Stomach (tissue), 9 donors: ENCODE data around the gene DNAAF1. TPM values are rescaled to one million over a fixed set of nuclear protein-coding genes. Genes with fewer than 3 reads are reported as not detected.
A peak's percentile ranks its signal among the peaks of the same experiment; 100 is the strongest.

Experiments used
- DNase-seq, 2 donors: peaks; one replicate each; pipeline versions ENCODE4 v3.0.0 to v3.0.0-alpha.2; 2013 to 2019
- H3K27ac ChIP-seq, 5 donors: fragments of 200-600 bp in 4 of 5; sonication (generic) in 4 of 5; one replicate each; pipeline ENCODE4 v1.5.1; 2013 to 2019; ENCODE audit warnings: mild to moderate bottlenecking in 1 of 5, moderate library complexity in 1 of 5
- H3K27me3 ChIP-seq, 3 donors: fragments of 200-600 bp; sonication (generic); one replicate each; pipeline ENCODE4 v1.5.1; 2017 to 2019; ENCODE audit warnings: mixed run types in 1 of 3
- H3K36me3 ChIP-seq, 4 donors: fragments of 200-600 bp; sonication (generic); 1 replicate in 3 of 4; 2 replicates in 1 of 4; pipeline ENCODE4 v1.5.1; 2016 to 2019
- H3K4me1 ChIP-seq, 4 donors: fragments of 200-600 bp; sonication (generic); one replicate each; pipeline ENCODE4 v1.5.1; 2016 to 2019
- H3K4me3 ChIP-seq, 4 donors: fragments of 200-600 bp; sonication (generic) in 3 of 4; one replicate each; pipeline ENCODE4 v1.5.1; 2016 to 2019; ENCODE audit warnings: mild to moderate bottlenecking in 1 of 4
- H3K9me3 ChIP-seq, 4 donors: fragments of 200-600 bp; sonication (generic); one replicate each; pipeline ENCODE4 v1.5.1; 2016 to 2019
- CTCF ChIP-seq, 7 experiments: fragments of 450-650 bp in 4 of 7; fragments of 200-600 bp in 3 of 7; sonication (generic) in 3 of 7; IDR thresholded peaks; one replicate each; pipeline ENCODE4 v1.5.1; 2016 to 2019; ENCODE audit warnings: antibody characterized with exemption in 7 of 7, control low read depth in 2 of 7, mild to moderate bottlenecking in 1 of 7
- EP300 ChIP-seq: sonication (generic); formaldehyde crosslinking; IDR thresholded peaks from one replicate; pipeline ENCODE4 v1.6.1; 2017; ENCODE audit warnings: antibody characterized with exemption
- POLR2A ChIP-seq, 4 donors: fragments of 450-650 bp; IDR thresholded peaks; one replicate each; pipeline ENCODE4 v1.6.1; 2016; ENCODE audit warnings: antibody characterized with exemption in 4 of 4, control low read depth in 2 of 4, mild to moderate bottlenecking in 1 of 4, moderate library complexity in 1 of 4
- POLR2AphosphoS5 ChIP-seq, 3 donors: sonication (generic); formaldehyde crosslinking; IDR thresholded peaks; one replicate each; pipeline ENCODE4 v1.6.1; 2016; ENCODE audit warnings: antibody characterized with exemption in 3 of 3
- WGBS, 5 donors: extraction: QIAGEN DNeasy Blood & Tissue Kit in 3 of 5; methylation state at CpG; one replicate each; pipeline versions ENCODE4 v1.1.5 to v1.1.7; 2013 to 2018; 5-methylcytosine and 5-hydroxymethylcytosine counted together
- intact Hi-C: fragments of 100-400 bp; cut with DNase I; formaldehyde crosslinking; loops from one replicate; pipeline ENCODE4 v1.15.1; 2023; ENCODE audit warnings: low total_unique reads
- polyA plus RNA-seq, 3 donors: library from polyadenylated mRNA; stranded (reverse); fragments of 200-250 nt; gene quantifications; one replicate each; pipeline ENCODE4 v1.2.3, GENCODE V29; 2013
- total RNA-seq, 5 donors: library from RNA; depleted of rRNA; stranded (reverse); fragments of >200 nt; gene quantifications; one replicate each; pipeline versions ENCODE4 v1.1.0 to v1.2.3, GENCODE V29; 2014 to 2016
- donor health status: healthy with polysubstance abuse.
- donor health status: Bipolar disorder and iron deficiency.
- donor health status: healthy.

DNAAF1 gene
- total and polyA plus RNA-seq, 8 donors, result 0.37 to 11.4 (median 1.4) TPM; not detected in 3

GRCh38 chr16:84180519-84181140 is 35.5 kb downstream of the DNAAF1 start:
- Histone ChIP-seq H3K36me3 (peaks cover 51 to 73% (median 70%) of the 10 kb centered on the region in 4 donors), H3K27ac (no peak overlapping the region), H3K4me3 (no peak overlapping the region), H3K4me1 (peaks cover 35 to 54% (median 42%) of the 10 kb centered on the region in 4 donors), H3K9me3 (no peaks in the 10 kb centered on the region), H3K27me3 (no peaks in the 10 kb centered on the region)
- 70 to 87% (median 79%) methylated on average over 19 to 21 of the region's 21 CpGs for WGBS, 5 donors
- TF ChIP-seq EP300 (no peak), POLR2AphosphoS5 (IDR thresholded peaks at IDR 0.05) (no peak), POLR2A (IDR thresholded peaks at IDR 0.05) (no peak), CTCF (IDR thresholded peaks at IDR 0.05) (no peak)
- intact Hi-C loops, result no loop called here
- DNase-seq, result peak in 1 of 2 donors; percentile 66

- intact Hi-C loops, result no loop called here
- 89 to 94% (median 91%) methylated on average over 39 to 41 of the region's 41 CpGs for WGBS, 5 donors
- TF ChIP-seq POLR2AphosphoS5 (IDR thresholded peaks at IDR 0.05) (no peak), EP300 (no peak)
Measured at GRCh38 chr16:84181144-84181915, 36.2 kb downstream of the DNAAF1 start.

GRCh38 chr16:84182104-84182503 is 37.0 kb downstream of the DNAAF1 start:
- 96 to 97% (median 96%) methylated on average over 11 to 18 of the region's 18 CpGs for WGBS, 5 donors
- TF ChIP-seq POLR2A (IDR thresholded peaks at IDR 0.05) (no peak), EP300 (no peak), POLR2AphosphoS5 (IDR thresholded peaks at IDR 0.05) (no peak), CTCF (IDR thresholded peaks at IDR 0.05) (no peak)
- Histone ChIP-seq H3K9me3 (no peaks in the 10 kb centered on the region), H3K27me3 (no peaks in the 10 kb centered on the region), H3K36me3 (peaks cover 51 to 73% (median 70%) of the 10 kb centered on the region in 4 donors), H3K27ac (no peak overlapping the region), H3K4me3 (no peak overlapping the region), H3K4me1 (peaks cover 27 to 47% (median 35%) of the 10 kb centered on the region in 4 donors)
- no peak for DNase-seq
- intact Hi-C loops, result no loop called here

More at GRCh38 chr16:84181144-84181915, 36.2 kb downstream of the DNAAF1 start:
- Histone ChIP-seq H3K9me3 (no peaks in the 10 kb centered on the region), H3K27ac (no peak overlapping the region), H3K4me3 (no peak overlapping the region), H3K27me3 (no peaks in the 10 kb centered on the region), H3K4me1 (peaks cover 35 to 54% (median 42%) of the 10 kb centered on the region in 4 donors), H3K36me3 (peaks cover 51 to 73% (median 70%) of the 10 kb centered on the region in 4 donors)
- DNase-seq, result no peak

GRCh38 chr16:84182680-84183571 is 37.8 kb downstream of the DNAAF1 start:
- 92 to 97% (median 95%) methylated on average over 26 of the region's 26 CpGs for WGBS, 5 donors

More at GRCh38 chr16:84182680-84183571, 37.8 kb downstream of the DNAAF1 start:
- Histone ChIP-seq H3K4me1 (peaks cover 21 to 42% (median 30%) of the 10 kb centered on the region in 4 donors), H3K36me3 (peaks cover 51 to 71% (median 68%) of the 10 kb centered on the region in 4 donors), H3K9me3 (no peaks in the 10 kb centered on the region), H3K27me3 (no peaks in the 10 kb centered on the region), H3K4me3 (no peak overlapping the region), H3K27ac (peak overlapping the region in 1 of 5 donors; percentile 86)
- no peak for DNase-seq
- TF ChIP-seq EP300, result no peak
- no peak for TF ChIP-seq POLR2A (IDR thresholded peaks at IDR 0.05)
- TF ChIP-seq POLR2AphosphoS5 (IDR thresholded peaks at IDR 0.05), result no peak
- no peak for TF ChIP-seq CTCF (IDR thresholded peaks at IDR 0.05)
- intact Hi-C loops, result no loop called here
